ENCODE measurements around the gene PPEF1.
"Not testable (repeated sequence)": the region's sequence is repeated elsewhere in the genome, so short reads cannot be mapped to it uniquely, and the experiment has no call there.

Gene PPEF1

GRCh38 chrX:18799911-18800310 is 92.5 kb downstream of the PPEF1 start:
- DNase-seq = no peak

GRCh38 chrX:18809641-18810040 is 102.2 kb downstream of the PPEF1 start:
- DNase-seq = no peak

- DNase-seq = no peak
These were observed 103.0 kb downstream of the PPEF1 start for GRCh38 chrX:18810416-18810815.

GRCh38 chrX:18825375-18825774 is 117.9 kb downstream of the PPEF1 start:
- no peak for DNase-seq

- DNase-seq = no peak
These were observed 121.5 kb downstream of the PPEF1 start for GRCh38 chrX:18828832-18829404.

GRCh38 chrX:18833071-18833731 is 125.8 kb downstream of the PPEF1 start:
- DNase-seq = no peak

- not testable (repeated sequence) for DNase-seq
These were observed 140.5 kb downstream of the PPEF1 start for GRCh38 chrX:18847901-18848300.

GRCh38 chrX:18855919-18856644 is 148.6 kb downstream of the PPEF1 start:
- no peak for DNase-seq

- no peak for DNase-seq
These were observed 149.2 kb downstream of the PPEF1 start for GRCh38 chrX:18856645-18856997.

GRCh38 chrX:18861511-18861910 is 154.1 kb downstream of the PPEF1 start:
- DNase-seq = no peak

GRCh38 chrX:18864390-18864920 is 157.0 kb downstream of the PPEF1 start:
- DNase-seq = no peak

- DNase-seq = no peak
These were observed 163.9 kb downstream of the PPEF1 start for GRCh38 chrX:18871161-18871890.

GRCh38 chrX:18871970-18872369 is 164.5 kb downstream of the PPEF1 start:
- no peak for DNase-seq

- no peak for DNase-seq
These were observed 165.2 kb downstream of the PPEF1 start for GRCh38 chrX:18872621-18873020.

- DNase-seq = no peak
These were observed 165.8 kb downstream of the PPEF1 start for GRCh38 chrX:18873189-18873791.

GRCh38 chrX:18873836-18874235 is 166.4 kb downstream of the PPEF1 start:
- DNase-seq = no peak

- no peak for DNase-seq
These were observed 167.3 kb downstream of the PPEF1 start for GRCh38 chrX:18874560-18875255.

- DNase-seq = no peak
These were observed 167.9 kb downstream of the PPEF1 start for GRCh38 chrX:18875256-18875878.

GRCh38 chrX:18877469-18877868 is 170.0 kb downstream of the PPEF1 start:
- DNase-seq = no peak

All from NCI-H1105 (cell line).